ENCODE measurements around the gene TIMP3. TPM values are rescaled to one million over a fixed set of nuclear protein-coding genes. Genes with fewer than 3 reads are reported as not detected.

The TIMP3 gene
- total RNA-seq, 1 experiment from 2014 or later: 3.3 TPM

- TF ChIP-seq E2F4 (CRISPR knock-in tag; IDR thresholded peaks at IDR 0.05; ENCODE audit: borderline replicate concordance, low read depth) (no peak), ZNF416 (CRISPR knock-in tag; IDR thresholded peaks at IDR 0.05) (no peak), AFF4 (CRISPR knock-in tag; IDR thresholded peaks at IDR 0.05; ENCODE audit: borderline replicate concordance) (no peak), MAX (CRISPR knock-in tag; IDR thresholded peaks at IDR 0.05) (no peak), RELA (CRISPR knock-in tag; IDR thresholded peaks at IDR 0.05; ENCODE audit: borderline replicate concordance) (no peak), FOXJ3 (CRISPR knock-in tag; IDR thresholded peaks at IDR 0.05; ENCODE audit: borderline replicate concordance) (no peak), ARID4B (CRISPR knock-in tag; IDR thresholded peaks at IDR 0.05; ENCODE audit: borderline replicate concordance) (no peak), HMGXB4 (CRISPR knock-in tag; IDR thresholded peaks at IDR 0.05) (no peak), ZNF532 (CRISPR knock-in tag; IDR thresholded peaks at IDR 0.05; ENCODE audit: borderline replicate concordance) (no peak), RORB (CRISPR knock-in tag; IDR thresholded peaks at IDR 0.05) (no peak), NR3C1 (CRISPR knock-in tag; conservative IDR thresholded peaks at IDR 0.05; ENCODE audit: low read depth) (no peak), USF2 (CRISPR knock-in tag; IDR thresholded peaks at IDR 0.05) (no peak), TEAD4 (CRISPR knock-in tag; IDR thresholded peaks at IDR 0.05) (no peak), ATF2 (CRISPR knock-in tag; IDR thresholded peaks at IDR 0.05; ENCODE audit: borderline replicate concordance, low read depth) (no peak), FOXP1 (CRISPR knock-in tag; IDR thresholded peaks at IDR 0.05; ENCODE audit: borderline replicate concordance) (no peak), ATF3 (CRISPR knock-in tag; conservative IDR thresholded peaks at IDR 0.05) (no peak), SOX15 (CRISPR knock-in tag; IDR thresholded peaks at IDR 0.05) (no peak)
- no peak for ATAC-seq
- Mint-ChIP-seq H3K4me3 (no peak overlapping the region), H3K27me3 (ENCODE audit: low read depth) (no peaks in the 10 kb centered on the region), H3K4me1 (peaks cover 8% of the 10 kb centered on the region), H3K36me3 (no peaks in the 10 kb centered on the region), H3K27ac (no peak overlapping the region), H3K9me3 (peaks cover 4% of the 10 kb centered on the region; the same call in 1 of the 2 replicates)
- ChIA-PET POLR2A (no interaction called here), CTCF (interaction anchor here (2.8 kb wide), 1 partner anchor 11 kb away, joined by 17 read pairs; no protein-coding TSS in a partner anchor)
- DNase-seq (ENCODE audit: low spot score): no peak
Measured at GRCh38 chr22:32786027-32786418, 15.5 kb upstream of the TIMP3 start.
